Fibroblast of skin of scalp (primary cell): Measurements from ENCODE around the gene PHKA2.
"Not testable (repeated sequence)": the region's sequence is repeated elsewhere in the genome, so short reads cannot be mapped to it uniquely, and the experiment has no call there.

ENCODE experiments used
- DNase-seq: peaks from one replicate; pipeline ENCODE4 v3.0.0-alpha.2; 2013

PHKA2 gene

GRCh38 chrX:18855919-18856644 lies 127.8 kb downstream of the PHKA2 start:
- peak; percentile 90 for DNase-seq

- not testable (repeated sequence) for DNase-seq
Measured at GRCh38 chrX:18847901-18848300, 136.0 kb downstream of the PHKA2 start.
